ENCODE results near the gene DARS1.

GRCh38 chr2:135945526-135945925, 39.9 kb downstream of the DARS1 start:
- TF ChIP-seq ZNF311 (tag by site-specific recombination; IDR thresholded peaks at IDR 0.05; ENCODE audit: borderline replicate concordance) (no peak), CTCF (tag by site-specific recombination; IDR thresholded peaks at IDR 0.05) (no peak), GLI2 (tag by site-specific recombination; IDR thresholded peaks at IDR 0.05; ENCODE audit: borderline replicate concordance, low read depth) (no peak), ZNF488 (tag by site-specific recombination; IDR thresholded peaks at IDR 0.05) (no peak), ZNF549 (tag by site-specific recombination; IDR thresholded peaks at IDR 0.05) (no peak), ZNF624 (tag by site-specific recombination; IDR thresholded peaks at IDR 0.05) (no peak), ZNF362 (tag by site-specific recombination; IDR thresholded peaks at IDR 0.05) (no peak), ZBTB1 (tag by site-specific recombination; IDR thresholded peaks at IDR 0.05) (no peak), ZNF404 (tag by site-specific recombination; IDR thresholded peaks at IDR 0.05) (no peak), ZBTB48 (tag by site-specific recombination; IDR thresholded peaks at IDR 0.05) (no peak), ZNF501 (tag by site-specific recombination; IDR thresholded peaks at IDR 0.05) (no peak), ZNF830 (tag by site-specific recombination; IDR thresholded peaks at IDR 0.05; ENCODE audit: low read depth) (no peak), ZNF394 (tag by site-specific recombination; IDR thresholded peaks at IDR 0.05; ENCODE audit: borderline replicate concordance) (no peak), ZNF514 (tag by site-specific recombination; IDR thresholded peaks at IDR 0.05) (no peak)

Measured in HEK293 (cell line).